Measurements from ENCODE around the gene SDS. TPM values are rescaled to one million over a fixed set of nuclear protein-coding genes. Genes with fewer than 3 reads are reported as not detected.

SDS gene
- total and polyA plus RNA-seq, 2 donors from 2014 or later, result 1.0 TPM; not detected in 1

DNA sequence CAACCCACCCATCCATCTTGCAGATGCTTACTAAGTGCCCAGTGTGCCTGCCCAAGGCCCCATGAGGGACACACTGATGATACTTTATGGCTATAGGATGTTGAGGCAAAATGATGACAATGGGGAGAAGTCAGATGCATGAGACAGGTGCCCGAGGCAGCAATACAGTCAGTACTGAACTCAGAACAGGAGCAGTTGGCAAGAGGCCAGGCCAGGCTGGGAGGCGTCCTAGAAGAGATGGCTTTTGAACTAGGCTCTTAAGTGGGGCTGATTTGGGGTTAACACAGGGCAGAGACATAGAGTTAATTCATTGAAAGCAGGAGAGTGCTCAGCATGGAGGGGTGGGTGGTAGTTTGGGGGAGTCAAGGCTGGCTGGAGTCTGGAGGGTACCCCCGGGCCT, 29.7 kb downstream of the SDS start:
- TF ChIP-seq, protein P1, sequence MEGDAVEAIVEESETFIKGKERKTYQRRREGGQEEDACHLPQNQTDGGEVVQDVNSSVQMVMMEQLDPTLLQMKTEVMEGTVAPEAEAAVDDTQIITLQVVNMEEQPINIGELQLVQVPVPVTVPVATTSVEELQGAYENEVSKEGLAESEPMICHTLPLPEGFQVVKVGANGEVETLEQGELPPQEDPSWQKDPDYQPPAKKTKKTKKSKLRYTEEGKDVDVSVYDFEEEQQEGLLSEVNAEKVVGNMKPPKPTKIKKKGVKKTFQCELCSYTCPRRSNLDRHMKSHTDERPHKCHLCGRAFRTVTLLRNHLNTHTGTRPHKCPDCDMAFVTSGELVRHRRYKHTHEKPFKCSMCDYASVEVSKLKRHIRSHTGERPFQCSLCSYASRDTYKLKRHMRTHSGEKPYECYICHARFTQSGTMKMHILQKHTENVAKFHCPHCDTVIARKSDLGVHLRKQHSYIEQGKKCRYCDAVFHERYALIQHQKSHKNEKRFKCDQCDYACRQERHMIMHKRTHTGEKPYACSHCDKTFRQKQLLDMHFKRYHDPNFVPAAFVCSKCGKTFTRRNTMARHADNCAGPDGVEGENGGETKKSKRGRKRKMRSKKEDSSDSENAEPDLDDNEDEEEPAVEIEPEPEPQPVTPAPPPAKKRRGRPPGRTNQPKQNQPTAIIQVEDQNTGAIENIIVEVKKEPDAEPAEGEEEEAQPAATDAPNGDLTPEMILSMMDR (IDR thresholded peaks at IDR 0.05; ENCODE audit: borderline replicate concordance, extremely low read depth, insufficient read depth), result no peak
- H3K4me3 ChIP-seq (ENCODE audit: low read length in 3 of 3), result no peak overlapping the region
- no peaks in the 10 kb centered on the region for H3K9me3 ChIP-seq (ENCODE audit: control insufficient read depth in 2 of 3, insufficient read depth in 1 of 3, low read length in 3 of 3)
- intact Hi-C loops (cut with DNase I), result no loop called here
- H3K36me3 ChIP-seq (ENCODE audit: control insufficient read depth in 2 of 3, insufficient read depth in 3 of 3, low read length in 3 of 3), result peaks cover 0 to 19% (median 4%) of the 10 kb centered on the region in 3 donors
- no peak overlapping the region for H3K27ac ChIP-seq (ENCODE audit: low read depth in 2 of 2, low read length in 2 of 2)
- no peaks in the 10 kb centered on the region for H3K27me3 ChIP-seq (ENCODE audit: control insufficient read depth, insufficient read depth, low read length)
- H3K4me1 ChIP-seq (ENCODE audit: control insufficient read depth in 2 of 3, insufficient read depth in 2 of 3, low read depth in 1 of 3, low read length in 3 of 3), result no peaks in the 10 kb centered on the region
- H3K9ac ChIP-seq (ENCODE audit: low read length in 3 of 3), result no peak overlapping the region
- FAIRE-seq (no peak), DNase-seq (no peak)

DNA sequence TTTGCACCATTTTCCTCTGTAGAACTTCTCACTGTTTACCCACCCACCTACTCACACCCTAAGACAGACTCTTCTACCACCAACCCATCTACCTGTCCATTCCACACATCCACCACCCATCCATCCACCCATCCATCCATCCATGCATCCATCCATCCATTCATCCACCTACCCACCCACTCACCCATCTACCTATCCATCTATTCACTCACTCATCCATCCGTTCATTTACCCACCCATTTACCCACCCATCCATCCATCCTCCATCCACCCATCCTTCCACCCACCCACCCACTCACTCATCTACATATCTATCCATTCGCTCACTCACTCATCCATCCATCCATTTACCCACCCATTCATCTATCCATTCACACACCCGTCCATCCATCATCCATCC, 30.2 kb downstream of the SDS start:
- Histone ChIP-seq H3K27ac (ENCODE audit: low read depth in 2 of 2, low read length in 2 of 2) (no peak overlapping the region), H3K27me3 (ENCODE audit: control insufficient read depth, insufficient read depth, low read length) (no peaks in the 10 kb centered on the region), H3K4me1 (ENCODE audit: control insufficient read depth in 2 of 3, insufficient read depth in 2 of 3, low read depth in 1 of 3, low read length in 3 of 3) (no peaks in the 10 kb centered on the region), H3K4me3 (ENCODE audit: low read length in 3 of 3) (no peak overlapping the region), H3K36me3 (ENCODE audit: control insufficient read depth in 2 of 3, insufficient read depth in 3 of 3, low read length in 3 of 3) (peaks cover 0 to 19% (median 4%) of the 10 kb centered on the region in 3 donors), H3K9me3 (ENCODE audit: control insufficient read depth in 2 of 3, insufficient read depth in 1 of 3, low read length in 3 of 3) (no peaks in the 10 kb centered on the region), H3K9ac (ENCODE audit: low read length in 3 of 3) (no peak overlapping the region)
- DNase-seq (no peak), FAIRE-seq (no peak)
- TF ChIP-seq, protein P1 (IDR thresholded peaks at IDR 0.05; ENCODE audit: borderline replicate concordance, extremely low read depth, insufficient read depth), result no peak
- intact Hi-C loops (cut with DNase I), result no loop called here

DNA sequence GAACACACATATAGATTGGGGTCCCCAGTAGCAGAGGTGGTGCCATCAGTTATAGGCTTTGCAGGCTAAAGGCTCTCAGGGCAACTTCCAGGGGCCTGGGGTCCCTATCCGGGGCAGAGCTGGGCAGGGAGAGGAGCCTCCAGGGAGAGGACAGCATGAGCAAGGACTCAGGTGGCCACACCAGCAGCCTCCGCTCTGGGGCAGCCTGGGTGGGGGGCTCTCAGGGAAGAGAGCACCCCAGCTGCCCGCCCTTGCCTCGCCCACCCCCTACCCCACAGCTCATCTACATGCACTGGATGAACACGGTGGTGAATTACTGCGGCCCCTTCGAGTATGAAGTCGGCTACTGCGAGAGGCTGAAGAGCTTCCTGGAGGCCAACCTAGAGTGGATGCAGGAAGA, 31.3 kb downstream of the SDS start:
- DNase-seq (no peak), FAIRE-seq (no peak)
- Histone ChIP-seq H3K4me1 (ENCODE audit: control insufficient read depth in 2 of 3, insufficient read depth in 2 of 3, low read depth in 1 of 3, low read length in 3 of 3) (no peaks in the 10 kb centered on the region), H3K27me3 (ENCODE audit: control insufficient read depth, insufficient read depth, low read length) (no peaks in the 10 kb centered on the region), H3K36me3 (ENCODE audit: control insufficient read depth in 2 of 3, insufficient read depth in 3 of 3, low read length in 3 of 3) (peaks cover 0 to 19% (median 4%) of the 10 kb centered on the region in 3 donors), H3K9ac (ENCODE audit: low read length in 3 of 3) (no peak overlapping the region), H3K27ac (ENCODE audit: low read depth in 2 of 2, low read length in 2 of 2) (no peak overlapping the region), H3K4me3 (ENCODE audit: low read length in 3 of 3) (no peak overlapping the region), H3K9me3 (ENCODE audit: control insufficient read depth in 2 of 3, insufficient read depth in 1 of 3, low read length in 3 of 3) (no peaks in the 10 kb centered on the region)
- TF ChIP-seq, protein P1 (IDR thresholded peaks at IDR 0.05; ENCODE audit: borderline replicate concordance, extremely low read depth, insufficient read depth), result no peak
- intact Hi-C loops (cut with DNase I), result no loop called here

DNA sequence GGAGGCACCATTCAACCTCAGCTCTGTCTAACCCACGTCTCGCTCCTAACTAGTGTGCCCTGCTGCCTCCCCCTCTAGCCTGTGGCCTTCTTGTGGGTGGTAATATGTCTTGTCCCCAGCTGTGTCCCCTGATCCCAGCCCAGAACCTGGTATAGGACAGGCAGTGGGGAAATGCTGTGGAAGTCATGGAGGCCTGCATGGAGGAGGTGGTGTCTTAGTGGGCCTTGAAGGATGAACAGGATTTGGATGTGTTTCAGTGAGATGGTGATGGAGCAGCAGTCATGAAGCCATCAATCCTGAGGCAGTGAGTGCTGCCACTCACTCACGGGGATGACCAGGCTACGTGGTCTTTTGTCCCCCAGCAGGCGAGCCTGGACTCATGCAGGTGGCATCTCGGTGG, 31.9 kb downstream of the SDS start:
- FAIRE-seq, result no peak
- TF ChIP-seq, protein P1 (IDR thresholded peaks at IDR 0.05; ENCODE audit: borderline replicate concordance, extremely low read depth, insufficient read depth), result no peak
- intact Hi-C loops (cut with DNase I), result no loop called here
- H3K4me1 ChIP-seq (ENCODE audit: control insufficient read depth in 2 of 3, insufficient read depth in 2 of 3, low read depth in 1 of 3, low read length in 3 of 3), result no peaks in the 10 kb centered on the region
- no peak overlapping the region for H3K9ac ChIP-seq (ENCODE audit: low read length in 3 of 3)
- DNase-seq, result no peak
- no peak overlapping the region for H3K4me3 ChIP-seq (ENCODE audit: low read length in 3 of 3)
- H3K36me3 ChIP-seq (ENCODE audit: control insufficient read depth in 2 of 3, insufficient read depth in 3 of 3, low read length in 3 of 3), result peaks cover 0 to 19% (median 4%) of the 10 kb centered on the region in 3 donors
- H3K9me3 ChIP-seq (ENCODE audit: control insufficient read depth in 2 of 3, insufficient read depth in 1 of 3, low read length in 3 of 3), result no peaks in the 10 kb centered on the region
- no peak overlapping the region for H3K27ac ChIP-seq (ENCODE audit: low read depth in 2 of 2, low read length in 2 of 2)
- H3K27me3 ChIP-seq (ENCODE audit: control insufficient read depth, insufficient read depth, low read length), result no peaks in the 10 kb centered on the region

Measured in kidney (tissue), 14 donors.